Naive B cell (primary cell): ENCODE results near the gene CACNA1S. TPM values are rescaled to one million over a fixed set of nuclear protein-coding genes. Genes with fewer than 3 reads are reported as not detected.

ENCODE experiments used
- ATAC-seq, 2 donors: fragments of 150-1000 bp; cut with Tn5 transposase; 2 replicates each; pipeline ENCODE4 v1.10.0; 2021; ENCODE audit warnings: low read depth in 2 of 2, mild to moderate bottlenecking in 2 of 2, moderate library complexity in 2 of 2
- DNase-seq: peaks from one replicate; pipeline ENCODE4 v3.0.0; 2022
- H3K27ac Mint-ChIP-seq, 6 donors: one replicate each; pipeline ENCODE4 v1.8.0; 2020 to 2022; ENCODE audit warnings: mild to moderate bottlenecking in 6 of 6, mixed read lengths in 6 of 6, moderate library complexity in 5 of 6, inconsistent platforms in 2 of 6
- H3K27me3 Mint-ChIP-seq, 3 donors: one replicate each; pipeline ENCODE4 v1.8.0; 2021 to 2022; ENCODE audit warnings: mixed read lengths in 3 of 3, mild to moderate bottlenecking in 1 of 3
- H3K36me3 Mint-ChIP-seq, 2 donors: one replicate each; pipeline ENCODE4 v1.8.0; 2020 to 2022; ENCODE audit warnings: mixed read lengths in 2 of 2, inconsistent platforms in 1 of 2, mild to moderate bottlenecking in 1 of 2
- H3K4me1 Mint-ChIP-seq, 3 donors: one replicate each; pipeline ENCODE4 v1.8.0; 2020 to 2022; ENCODE audit warnings: mixed read lengths in 3 of 3, inconsistent platforms in 1 of 3, mild to moderate bottlenecking in 1 of 3, moderate library complexity in 1 of 3
- H3K4me3 Mint-ChIP-seq, 8 donors: one replicate each; pipeline ENCODE4 v1.8.0; 2020 to 2022; ENCODE audit warnings: mild to moderate bottlenecking in 8 of 8, mixed read lengths in 8 of 8, moderate library complexity in 8 of 8, inconsistent platforms in 2 of 8
- H3K9me3 Mint-ChIP-seq, 7 donors: one replicate each; pipeline ENCODE4 v1.8.0; 2020 to 2022; ENCODE audit warnings: mixed read lengths in 7 of 7, mild to moderate bottlenecking in 5 of 7, inconsistent platforms in 2 of 7, moderate library complexity in 1 of 7
- polyA plus RNA-seq, 6 donors: library from polyadenylated mRNA; unstranded; fragments of 300-500 nt; fragmentation: Illumina TruSeq; gene quantifications; one replicate each; pipeline ENCODE4 v1.2.3, GENCODE V29; 2021; ENCODE audit warnings: low read depth in 6 of 6

CACNA1S gene
- polyA plus RNA-seq, 6 donors from 2014 or later, result not detected

DNA sequence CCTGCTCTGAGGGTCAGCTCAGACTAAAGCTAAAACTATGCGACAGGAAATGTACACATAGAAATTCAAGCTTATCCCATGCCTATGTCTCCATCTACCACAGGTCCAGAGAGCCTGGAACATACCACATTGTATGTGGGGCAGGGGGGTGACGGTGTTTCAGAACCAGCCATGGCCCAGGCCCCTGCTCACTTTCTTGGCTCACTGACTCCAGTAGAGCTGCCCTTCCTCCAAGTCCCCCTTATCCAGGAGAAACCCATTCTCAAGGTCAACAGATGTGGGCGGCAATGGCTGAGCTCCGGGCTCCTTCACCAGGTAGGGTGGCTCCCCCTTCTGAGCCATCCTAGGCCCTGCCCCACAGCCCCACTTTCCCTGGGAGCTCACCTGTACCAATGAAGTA lies 21.0 kb downstream of the CACNA1S start:
- Mint-ChIP-seq H3K4me1 (peaks cover 0 to 7% (median 2%) of the 10 kb centered on the region in 3 donors), H3K4me3 (no peak overlapping the region), H3K27ac (no peak overlapping the region), H3K27me3 (peaks cover 7 to 23% (median 8%) of the 10 kb centered on the region in 3 donors), H3K36me3 (no peaks in the 10 kb centered on the region), H3K9me3 (no peaks in the 10 kb centered on the region)
- ATAC-seq, result no peak
- no peak for DNase-seq

DNA sequence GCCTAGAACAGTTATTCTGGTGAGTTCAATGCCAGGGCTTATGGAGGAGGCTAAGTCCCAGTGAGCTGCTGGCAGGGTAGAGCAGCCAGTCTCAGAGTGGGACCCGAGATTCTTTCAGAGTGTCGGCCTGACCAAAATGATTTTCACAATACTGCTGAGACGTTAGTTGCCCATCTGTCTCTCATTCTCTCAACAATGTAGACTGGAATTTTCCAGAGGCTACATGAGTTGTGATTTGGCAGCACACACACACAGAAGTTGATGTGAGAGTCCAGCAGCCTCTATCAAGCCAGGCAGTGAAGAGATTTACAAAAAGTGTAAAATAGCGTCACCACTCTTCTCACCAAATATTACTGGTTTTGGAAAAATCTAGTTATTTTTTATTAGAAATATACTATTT lies 21.7 kb downstream of the CACNA1S start:
- DNase-seq (no peak), ATAC-seq (no peak)
- H3K27ac Mint-ChIP-seq, result no peak overlapping the region
- no peaks in the 10 kb centered on the region for H3K9me3 Mint-ChIP-seq
- H3K4me3 Mint-ChIP-seq, result no peak overlapping the region
- H3K4me1 Mint-ChIP-seq, result peaks cover 0 to under 1% (median 0%) of the 10 kb centered on the region in 3 donors
- no peaks in the 10 kb centered on the region for H3K36me3 Mint-ChIP-seq
- peaks cover 10 to 23% (median 14%) of the 10 kb centered on the region in 3 donors for H3K27me3 Mint-ChIP-seq

DNA sequence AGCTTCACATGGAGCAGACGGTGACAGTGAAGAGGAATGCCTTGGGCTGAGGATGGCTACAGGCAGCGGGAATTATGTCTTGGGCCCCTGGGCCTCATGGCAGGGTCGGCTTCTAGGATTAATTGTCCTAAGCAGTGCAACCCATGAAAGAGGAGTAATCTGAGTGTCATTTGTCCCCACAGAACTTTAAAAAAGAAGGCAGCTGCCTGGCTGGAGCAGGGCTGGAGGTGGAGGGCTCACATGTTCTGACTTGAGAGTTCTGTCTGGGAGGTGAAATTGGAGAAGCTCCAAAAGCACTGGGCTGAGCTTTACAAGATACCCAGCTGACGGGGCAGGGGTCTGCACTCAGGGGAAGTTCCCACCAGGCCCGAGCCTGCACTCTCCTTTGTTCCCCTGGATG lies 22.6 kb downstream of the CACNA1S start:
- ATAC-seq (no peak), DNase-seq (no peak)
- H3K27ac Mint-ChIP-seq, result no peak overlapping the region
- H3K9me3 Mint-ChIP-seq, result no peaks in the 10 kb centered on the region
- H3K36me3 Mint-ChIP-seq, result no peaks in the 10 kb centered on the region
- no peaks in the 10 kb centered on the region for H3K4me1 Mint-ChIP-seq
- peaks cover 13 to 29% (median 23%) of the 10 kb centered on the region in 3 donors for H3K27me3 Mint-ChIP-seq
- H3K4me3 Mint-ChIP-seq, result no peak overlapping the region

DNA sequence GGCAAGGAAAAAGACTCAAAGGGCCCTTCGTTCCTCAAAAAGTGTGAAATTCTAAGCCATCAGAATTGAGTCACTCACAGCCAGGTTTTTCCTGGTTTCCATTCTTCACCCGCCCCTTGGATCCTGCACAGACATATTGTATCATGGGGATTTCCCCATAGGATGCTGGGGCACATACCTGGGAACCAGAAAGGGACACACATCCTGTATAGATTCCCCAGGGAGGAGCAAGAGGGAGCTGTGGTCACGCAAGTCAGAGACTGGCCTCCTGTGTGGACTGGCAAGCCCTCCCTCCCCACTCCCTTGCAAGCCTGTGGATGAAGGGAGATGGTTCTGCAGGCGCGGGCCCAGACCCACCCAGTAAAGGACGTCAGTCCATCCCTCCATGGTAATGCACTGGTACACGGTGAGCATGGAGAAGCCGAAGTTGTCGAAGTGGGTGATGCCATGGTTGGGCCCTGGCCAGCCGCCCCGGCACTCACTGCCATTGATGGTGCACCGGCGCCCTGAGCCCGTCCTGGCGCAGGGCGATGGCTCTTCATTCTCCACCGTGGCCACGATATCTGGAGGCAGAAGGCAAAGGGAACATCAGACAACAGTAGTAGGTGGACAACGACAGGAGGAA lies 23.2 kb downstream of the CACNA1S start:
- Mint-ChIP-seq H3K27ac (no peak overlapping the region), H3K4me1 (no peaks in the 10 kb centered on the region)

DNA sequence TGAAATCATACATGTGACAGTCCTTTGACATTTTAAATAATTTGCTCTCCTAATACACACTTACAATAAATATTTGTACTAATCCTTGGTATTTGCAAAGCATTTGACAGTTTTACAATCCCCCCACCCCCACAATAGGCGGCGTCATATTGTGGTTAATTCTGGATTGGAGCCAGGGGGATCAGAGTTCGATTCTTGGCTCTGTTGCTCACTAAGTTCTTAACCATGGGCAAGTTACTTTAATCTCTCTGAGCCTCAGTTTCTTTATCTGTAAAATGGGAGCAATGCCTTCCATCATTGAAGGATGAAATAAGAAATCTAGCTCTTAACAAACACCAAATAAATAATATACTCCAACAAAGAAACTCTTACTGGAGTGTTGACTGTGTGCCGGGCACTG lies 23.8 kb downstream of the CACNA1S start:
- peaks cover 13 to 32% (median 23%) of the 10 kb centered on the region in 3 donors for H3K27me3 Mint-ChIP-seq
- H3K27ac Mint-ChIP-seq, result no peak overlapping the region
- no peak for ATAC-seq
- H3K36me3 Mint-ChIP-seq, result no peaks in the 10 kb centered on the region
- H3K4me3 Mint-ChIP-seq, result no peak overlapping the region
- DNase-seq, result no peak
- H3K9me3 Mint-ChIP-seq, result no peaks in the 10 kb centered on the region
- no peaks in the 10 kb centered on the region for H3K4me1 Mint-ChIP-seq

More for the DNA sequence above, 23.2 kb downstream of the CACNA1S start:
- DNase-seq (no peak), ATAC-seq (no peak)
- Mint-ChIP-seq H3K4me3 (no peak overlapping the region), H3K36me3 (no peaks in the 10 kb centered on the region), H3K27me3 (peaks cover 13 to 32% (median 23%) of the 10 kb centered on the region in 3 donors), H3K9me3 (no peaks in the 10 kb centered on the region)

DNA sequence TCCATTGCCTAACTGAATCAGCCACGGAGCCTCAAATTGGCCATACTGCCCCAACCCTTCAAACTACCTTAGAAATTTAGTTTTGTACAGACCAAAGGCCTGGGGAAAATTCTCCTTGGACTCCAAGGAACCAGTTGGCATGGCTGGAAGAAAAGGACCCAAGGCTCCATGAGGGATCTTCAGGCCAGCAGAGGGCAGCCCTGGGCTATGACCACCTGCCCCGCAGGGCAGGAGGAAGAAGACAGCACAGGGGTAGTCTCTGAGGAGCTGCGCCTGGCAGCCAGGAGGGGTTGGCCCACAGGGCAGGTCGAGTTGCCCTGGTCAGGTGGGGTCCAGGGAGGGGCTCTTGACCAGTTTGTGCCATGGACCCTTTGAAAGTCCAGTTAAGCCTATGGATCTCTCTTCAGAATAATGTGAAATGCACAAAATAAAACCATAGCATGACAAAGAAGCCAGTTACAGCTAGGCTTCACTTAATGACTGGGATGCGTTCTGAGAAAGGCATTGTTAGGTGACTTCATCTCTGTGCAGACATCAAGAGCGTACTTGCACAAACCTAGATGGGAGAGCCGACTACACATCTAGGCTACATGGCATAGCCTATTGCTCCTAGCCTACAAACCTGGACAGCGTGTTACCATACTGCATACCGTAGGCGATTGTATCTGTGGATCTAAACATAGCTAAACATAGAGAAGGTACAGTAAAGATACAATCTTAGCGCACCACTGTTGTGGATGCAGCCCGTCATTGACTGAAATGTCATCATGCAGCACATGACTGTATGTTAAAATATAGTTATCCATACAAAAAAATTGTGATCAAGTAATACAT lies 26.1 kb downstream of the CACNA1S start:
- ATAC-seq (no peak), DNase-seq (peak; percentile 5)
- Mint-ChIP-seq H3K27me3 (peaks cover 13 to 26% (median 23%) of the 10 kb centered on the region in 3 donors), H3K36me3 (no peaks in the 10 kb centered on the region), H3K4me3 (no peak overlapping the region), H3K9me3 (no peaks in the 10 kb centered on the region), H3K4me1 (no peaks in the 10 kb centered on the region), H3K27ac (peak overlapping the region in 1 of 6 donors; percentile 67)

DNA sequence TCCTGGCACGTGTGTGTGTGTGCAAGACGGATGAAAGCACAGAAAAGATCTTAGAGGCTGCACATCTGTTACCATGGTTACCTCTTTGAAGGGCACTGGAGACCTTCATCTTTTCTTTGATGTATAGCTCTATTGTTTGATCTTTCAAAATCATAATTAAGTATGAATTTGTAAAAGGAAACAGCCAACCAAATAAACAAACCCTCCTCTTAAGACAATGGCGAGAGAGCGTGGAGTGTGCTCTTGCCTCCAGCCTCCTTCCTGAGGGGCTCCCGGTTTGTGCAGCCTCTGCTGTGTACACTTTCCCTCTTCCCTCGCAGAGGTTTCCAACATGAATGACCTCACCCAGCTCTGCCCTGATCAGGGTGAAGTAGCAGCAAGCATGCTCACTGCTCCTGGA lies 27.9 kb downstream of the CACNA1S start:
- Mint-ChIP-seq H3K9me3 (no peaks in the 10 kb centered on the region), H3K4me3 (no peak overlapping the region), H3K36me3 (no peaks in the 10 kb centered on the region), H3K27ac (no peak overlapping the region), H3K4me1 (no peaks in the 10 kb centered on the region), H3K27me3 (peaks cover 13 to 26% (median 23%) of the 10 kb centered on the region in 3 donors)
- ATAC-seq (no peak), DNase-seq (no peak)

DNA sequence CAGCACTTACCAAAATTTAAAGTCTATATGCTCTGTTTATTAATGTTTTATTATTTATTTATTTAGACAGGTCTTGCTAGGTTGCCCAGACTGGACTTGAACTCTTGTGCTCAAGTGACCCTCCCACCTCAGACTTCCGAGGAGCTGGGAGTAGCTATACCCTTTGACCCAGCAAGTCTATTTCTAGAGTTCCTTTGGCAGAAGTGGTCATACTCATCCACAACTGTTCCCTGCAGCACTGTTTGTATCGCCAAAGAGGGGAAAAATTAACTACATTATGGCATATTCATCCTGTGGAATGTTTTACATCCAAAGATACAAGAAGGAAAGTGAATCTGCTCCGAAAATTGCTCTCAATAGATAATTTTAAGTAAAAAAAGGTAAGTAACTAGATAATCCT lies 28.5 kb downstream of the CACNA1S start:
- no peak overlapping the region for H3K27ac Mint-ChIP-seq
- no peaks in the 10 kb centered on the region for H3K9me3 Mint-ChIP-seq
- no peak for DNase-seq
- no peak for ATAC-seq
- H3K27me3 Mint-ChIP-seq, result peaks cover 13 to 32% (median 20%) of the 10 kb centered on the region in 3 donors
- no peaks in the 10 kb centered on the region for H3K4me1 Mint-ChIP-seq
- no peak overlapping the region for H3K4me3 Mint-ChIP-seq
- no peaks in the 10 kb centered on the region for H3K36me3 Mint-ChIP-seq

DNA sequence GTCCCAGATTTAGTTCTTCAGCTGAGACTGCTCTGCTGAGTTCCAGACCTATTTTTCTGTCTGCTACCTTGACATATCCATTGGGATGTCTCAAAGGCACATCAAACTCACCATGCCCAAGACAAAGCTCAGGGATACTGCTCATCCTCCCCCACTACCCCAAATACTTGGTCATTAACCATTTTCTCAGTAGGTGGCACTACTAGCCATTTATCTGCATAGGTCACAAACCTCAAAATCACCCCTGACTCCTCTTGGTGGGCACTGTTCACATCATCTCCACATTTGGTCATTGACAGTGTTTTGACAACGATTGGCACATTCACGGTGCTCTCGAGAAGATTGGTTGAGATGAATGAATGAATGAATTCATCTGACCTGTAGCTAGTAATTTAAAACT lies 32.1 kb downstream of the CACNA1S start:
- H3K4me1 Mint-ChIP-seq, result no peaks in the 10 kb centered on the region
- no peaks in the 10 kb centered on the region for H3K9me3 Mint-ChIP-seq
- DNase-seq (no peak), ATAC-seq (no peak)
- H3K27me3 Mint-ChIP-seq, result peaks cover 2 to 16% (median 8%) of the 10 kb centered on the region in 3 donors
- no peak overlapping the region for H3K4me3 Mint-ChIP-seq
- H3K27ac Mint-ChIP-seq, result no peak overlapping the region
- no peaks in the 10 kb centered on the region for H3K36me3 Mint-ChIP-seq

DNA sequence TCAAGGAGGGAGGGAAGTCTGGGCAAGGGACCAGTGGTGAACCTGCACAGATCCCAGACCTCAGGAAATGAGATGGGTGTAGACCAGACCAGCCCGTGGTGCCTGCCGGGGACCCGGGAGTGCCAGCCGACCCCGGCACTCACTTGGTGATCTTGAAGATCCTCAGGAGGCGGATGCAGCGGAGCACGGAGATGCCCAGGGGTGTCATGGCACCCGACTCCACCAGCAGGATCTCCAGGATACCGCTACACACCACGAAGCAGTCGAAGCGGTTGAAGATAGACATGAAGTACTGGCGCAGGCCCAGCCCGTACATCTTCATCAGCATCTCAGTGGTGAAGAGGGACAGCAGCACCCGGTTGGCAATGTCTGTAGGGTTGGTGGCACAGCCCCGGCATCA lies 34.5 kb downstream of the CACNA1S start:
- H3K4me1 Mint-ChIP-seq, result no peaks in the 10 kb centered on the region
- H3K27ac Mint-ChIP-seq, result peak overlapping the region in 1 of 6 donors; percentile 60
- H3K36me3 Mint-ChIP-seq, result no peaks in the 10 kb centered on the region
- peaks cover 0 to 10% (median 0%) of the 10 kb centered on the region in 3 donors for H3K27me3 Mint-ChIP-seq
- H3K9me3 Mint-ChIP-seq, result no peaks in the 10 kb centered on the region
- DNase-seq, result no peak
- ATAC-seq, result no peak
- H3K4me3 Mint-ChIP-seq, result no peak overlapping the region

DNA sequence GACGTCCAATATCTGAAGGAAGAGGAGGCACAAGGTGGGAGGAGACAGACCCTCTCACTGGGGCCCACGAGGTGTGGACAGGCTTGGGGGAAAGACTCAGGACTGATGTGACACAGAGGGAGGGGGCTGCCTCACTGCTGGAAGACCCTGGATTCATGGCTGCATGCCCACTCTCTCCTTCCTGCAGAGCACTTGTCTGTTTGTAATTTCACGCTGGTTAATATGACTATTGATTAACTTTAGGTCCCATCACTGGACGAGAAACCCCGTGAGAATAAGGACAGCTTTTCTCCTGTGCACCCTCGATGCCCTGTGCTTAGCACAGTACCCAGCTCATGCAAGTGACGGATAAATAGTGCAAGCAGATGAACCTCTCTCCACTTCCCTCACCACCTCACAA lies 35.1 kb downstream of the CACNA1S start:
- DNase-seq, result no peak
- Mint-ChIP-seq H3K27me3 (peaks cover 0 to 10% (median 0%) of the 10 kb centered on the region in 3 donors), H3K4me3 (peak overlapping the region in 1 of 8 donors; percentile 44), H3K27ac (no peak overlapping the region), H3K36me3 (no peaks in the 10 kb centered on the region), H3K4me1 (no peaks in the 10 kb centered on the region), H3K9me3 (no peaks in the 10 kb centered on the region)
- ATAC-seq, result no peak

DNA sequence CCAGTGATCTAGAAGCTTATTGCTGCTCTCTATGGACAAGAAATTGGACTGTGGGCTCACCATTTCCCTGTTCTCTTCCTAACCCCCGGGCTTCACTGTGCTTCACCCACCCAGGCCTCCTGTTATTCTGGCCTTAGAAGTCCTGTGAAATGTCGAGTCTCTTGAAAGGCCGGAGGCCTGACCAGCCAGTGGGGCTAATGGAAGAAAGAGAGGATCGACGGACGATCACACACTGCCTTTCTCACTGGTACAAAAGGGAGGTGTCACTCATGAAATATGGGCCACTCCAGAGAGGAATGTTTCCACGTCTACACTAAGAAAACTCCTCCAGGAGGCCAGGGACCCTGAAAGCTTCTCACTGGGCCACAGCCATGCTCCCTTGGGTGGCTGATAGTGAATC lies 36.1 kb downstream of the CACNA1S start:
- Mint-ChIP-seq H3K4me3 (no peak overlapping the region), H3K36me3 (no peaks in the 10 kb centered on the region), H3K27ac (no peak overlapping the region), H3K4me1 (peaks cover 0 to 6% (median 0%) of the 10 kb centered on the region in 3 donors), H3K9me3 (no peaks in the 10 kb centered on the region), H3K27me3 (peaks cover 0 to 10% (median 0%) of the 10 kb centered on the region in 3 donors)
- DNase-seq, result no peak
- no peak for ATAC-seq

DNA sequence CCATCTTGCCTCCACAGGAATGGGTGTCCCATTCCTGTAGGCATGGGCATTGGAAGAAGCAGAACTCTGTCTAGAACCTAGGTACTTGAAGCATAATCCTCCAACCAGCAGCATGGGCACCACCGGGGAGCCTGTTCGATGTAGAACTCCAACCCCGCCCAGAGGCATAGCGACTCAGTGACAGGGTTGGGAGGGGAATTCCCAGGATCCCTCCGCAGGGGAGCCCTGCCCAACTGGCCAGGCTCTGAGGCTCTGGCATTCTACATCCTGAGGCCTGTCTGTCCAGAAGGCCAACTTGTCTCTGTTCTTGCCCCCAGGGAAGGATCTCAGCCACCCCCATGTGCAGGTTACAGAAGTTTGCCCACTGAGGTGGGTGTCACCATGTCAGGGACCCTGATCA lies 38.2 kb downstream of the CACNA1S start:
- H3K27me3 Mint-ChIP-seq, result peaks cover 0 to 9% (median 2%) of the 10 kb centered on the region in 3 donors
- H3K4me1 Mint-ChIP-seq, result peaks cover 0 to 6% (median 0%) of the 10 kb centered on the region in 3 donors
- DNase-seq, result no peak
- no peaks in the 10 kb centered on the region for H3K36me3 Mint-ChIP-seq
- no peaks in the 10 kb centered on the region for H3K9me3 Mint-ChIP-seq
- no peak overlapping the region for H3K4me3 Mint-ChIP-seq
- ATAC-seq, result no peak
- H3K27ac Mint-ChIP-seq, result no peak overlapping the region

DNA sequence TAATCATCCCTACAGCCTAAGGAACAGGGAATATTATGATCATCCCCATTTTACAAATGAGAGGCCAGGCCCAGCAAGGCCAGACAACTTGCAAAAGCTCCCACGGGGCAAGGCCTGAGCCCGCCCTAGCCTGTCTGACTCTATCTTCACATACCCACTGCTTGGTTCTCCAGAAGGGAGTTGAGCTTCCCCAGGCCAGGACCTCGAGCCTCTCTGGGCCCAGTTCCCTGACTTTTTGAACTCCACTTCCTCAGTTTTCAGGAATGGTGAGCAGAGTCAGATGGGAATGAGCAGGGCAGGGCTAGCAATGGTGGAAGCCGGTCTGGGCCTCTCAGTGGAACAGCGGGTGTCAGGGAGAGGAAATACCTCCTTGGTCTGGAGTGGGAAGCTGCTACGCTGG lies 39.3 kb downstream of the CACNA1S start:
- no peak overlapping the region for H3K27ac Mint-ChIP-seq
- H3K4me3 Mint-ChIP-seq, result no peak overlapping the region
- no peak for DNase-seq
- H3K27me3 Mint-ChIP-seq, result peaks cover 0 to 4% (median 4%) of the 10 kb centered on the region in 3 donors
- no peaks in the 10 kb centered on the region for H3K9me3 Mint-ChIP-seq
- no peak for ATAC-seq
- peaks cover 0 to 6% (median 0%) of the 10 kb centered on the region in 3 donors for H3K4me1 Mint-ChIP-seq
- H3K36me3 Mint-ChIP-seq, result no peaks in the 10 kb centered on the region
